DND-41 (cell line): ENCODE measurements around the gene CASQ2.

Experiments used
- CTCF ChIP-seq: IDR thresholded peaks from 2 replicates; pipeline ENCODE4 v1.5.1; 2012; ENCODE audit warnings: borderline replicate concordance, low read length, moderate library complexity, mild to moderate bottlenecking; ENCODE audit not compliant: poor library complexity, severe bottlenecking; ENCODE audit errors: extremely low read depth
- EZH2 ChIP-seq: IDR thresholded peaks from 3 replicates; pipeline ENCODE4 v1.6.1; 2012; ENCODE audit warnings: borderline replicate concordance, low read depth, mild to moderate bottlenecking, moderate library complexity, low read length, inconsistent platforms; ENCODE audit not compliant: severe bottlenecking

- TF ChIP-seq CTCF (no peak), EZH2 (no peak)
Measured at GRCh38 chr1:115755456-115756370, 12.8 kb downstream of the CASQ2 start.
